Upper lobe of left lung (tissue), 4 donors: Measurements from ENCODE around the gene VPS37B.

Experiments used
- CTCF ChIP-seq, 6 experiments: fragments of 450-650 bp in 4 of 6; fragments of 200-600 bp in 2 of 6; sonication (generic) in 2 of 6; IDR thresholded peaks; one replicate each; pipeline ENCODE4 v1.5.1; 2016 to 2019; ENCODE audit warnings: antibody characterized with exemption in 6 of 6
- EP300 ChIP-seq, 4 donors: sonication (generic); formaldehyde crosslinking; IDR thresholded peaks; one replicate each; pipeline ENCODE4 v1.5.1; 2017; ENCODE audit warnings: antibody characterized with exemption in 4 of 4, control low read depth in 2 of 4
- POLR2A ChIP-seq, 4 donors: fragments of 450-650 bp; IDR thresholded peaks; one replicate each; pipeline ENCODE4 v1.5.1; 2016 to 2017; ENCODE audit warnings: antibody characterized with exemption in 4 of 4, mild to moderate bottlenecking in 2 of 4
- POLR2AphosphoS5 ChIP-seq, 2 donors: sonication (generic); formaldehyde crosslinking; IDR thresholded peaks; one replicate each; pipeline ENCODE4 v1.5.1; 2017; ENCODE audit warnings: antibody characterized with exemption in 2 of 2

GRCh38 chr12:122820138-122820537 is 75.8 kb downstream of the VPS37B start:
- no peak for TF ChIP-seq CTCF (IDR thresholded peaks at IDR 0.05)
- no peak for TF ChIP-seq EP300 (IDR thresholded peaks at IDR 0.05)
- no peak for TF ChIP-seq POLR2A (IDR thresholded peaks at IDR 0.05)
- no peak for TF ChIP-seq POLR2AphosphoS5 (IDR thresholded peaks at IDR 0.05)
